NCI-H2196 treated with DMSO at 0.1 percent for 48 hours (cell line): ENCODE data around the gene LPAR3.

Experiments used
- DNase-seq: peaks from one replicate; lab custom pipeline; 2025; ENCODE audit not compliant: unreplicated experiment; lab: John Stamatoyannopoulos, UW

LPAR3 gene

GRCh38 chr1:84780000-84780716 is 112.8 kb downstream of the LPAR3 start:
- no peak for DNase-seq

GRCh38 chr1:84776639-84777038 is 116.4 kb downstream of the LPAR3 start:
- no peak for DNase-seq

- DNase-seq: no peak
These were observed 117.5 kb downstream of the LPAR3 start for GRCh38 chr1:84775535-84775920.

GRCh38 chr1:84774669-84775534 is 118.1 kb downstream of the LPAR3 start:
- DNase-seq: peak; percentile 13

- DNase-seq: no peak
These were observed 119.0 kb downstream of the LPAR3 start for GRCh38 chr1:84773933-84774497.

GRCh38 chr1:84773195-84773594 is 119.8 kb downstream of the LPAR3 start:
- DNase-seq: no peak

- DNase-seq: peak; percentile 52
These were observed 120.5 kb downstream of the LPAR3 start for GRCh38 chr1:84772428-84772943.

- DNase-seq: no peak
These were observed 121.1 kb downstream of the LPAR3 start for GRCh38 chr1:84771895-84772294.

GRCh38 chr1:84770481-84770880 is 122.5 kb downstream of the LPAR3 start:
- no peak for DNase-seq

- no peak for DNase-seq
These were observed 123.4 kb downstream of the LPAR3 start for GRCh38 chr1:84769636-84770035.

- DNase-seq: no peak
These were observed 124.4 kb downstream of the LPAR3 start for GRCh38 chr1:84768634-84769033.

GRCh38 chr1:84763912-84764680 is 128.9 kb downstream of the LPAR3 start:
- no peak for DNase-seq

GRCh38 chr1:84762664-84763063 is 130.3 kb downstream of the LPAR3 start:
- no peak for DNase-seq
